GM18505 (cell line): ENCODE measurements around the gene EGF.

Experiments
- ATAC-seq: cut with Tn5 transposase; IDR thresholded peaks from one replicate; pipeline ENCODE4 v1.9.1; 2021; ENCODE audit not compliant: unreplicated experiment
- POLR2A ChIP-seq: IDR thresholded peaks from 4 replicates; pipeline ENCODE4 v1.6.1; 2011; ENCODE audit warnings: borderline replicate concordance; ENCODE audit not compliant: insufficient read depth, insufficient read length; ENCODE audit errors: extremely low read depth

The EGF gene

GRCh38 chr4:110061076-110061475 lies 148.4 kb downstream of the EGF start:
- no peak for ATAC-seq
- no peak for TF ChIP-seq POLR2A
